ENCODE results near the gene MYBPC2. TPM values are rescaled to one million over a fixed set of nuclear protein-coding genes. Genes with fewer than 3 reads are reported as not detected.
A peak's percentile ranks its signal among the peaks of the same experiment; 100 is the strongest.

Gene MYBPC2
- polyA plus RNA-seq, 3 donors from 2014 or later: not detected

- H3K27ac Mint-ChIP-seq: peak within 1 kb of the TSS in 5 of 6 donors; percentile 39 to 81 (median 74)
- H3K4me3 Mint-ChIP-seq: peak within 1 kb of the TSS in 3 of 5 donors; percentile 43 to 51 (median 44)
- H3K9me3 Mint-ChIP-seq: no peaks in the 10 kb centered on the region
- H3K36me3 Mint-ChIP-seq: no peaks in the 10 kb centered on the region
- H3K4me1 Mint-ChIP-seq: peaks cover 14 to 18% of the 10 kb centered on the region in 2 donors
- no peak for DNase-seq
- peaks cover 5 to 10% (median 8%) of the 10 kb centered on the region in 3 donors for H3K27me3 Mint-ChIP-seq (ENCODE audit: low read depth in 3 of 3)
Observed at GRCh38 chr19:50513746-50514345, 81.2 kb downstream of the MYBPC2 start, which contains the start of gene ASPDH. Gene ASPDH (minus strand): TSS chr19:50513913. CDS start chr19:50513823, 90 bp downstream.

GRCh38 chr19:50514346-50515167 lies 81.9 kb downstream of the MYBPC2 start:
- H3K4me1 Mint-ChIP-seq: peaks cover 11 to 18% of the 10 kb centered on the region in 2 donors
- H3K27me3 Mint-ChIP-seq (ENCODE audit: low read depth in 3 of 3): peaks cover 7 to 10% (median 7%) of the 10 kb centered on the region in 3 donors
- H3K36me3 Mint-ChIP-seq: no peaks in the 10 kb centered on the region
- H3K9me3 Mint-ChIP-seq: no peaks in the 10 kb centered on the region
- peak overlapping the region in 2 of 5 donors; percentile 43 to 44 for H3K4me3 Mint-ChIP-seq
- DNase-seq: no peak
- peak overlapping the region in 3 of 6 donors; percentile 39 to 66 (median 45) for H3K27ac Mint-ChIP-seq

GRCh38 chr19:50515168-50515561 lies 82.5 kb downstream of the MYBPC2 start:
- no peaks in the 10 kb centered on the region for H3K9me3 Mint-ChIP-seq
- H3K36me3 Mint-ChIP-seq: no peaks in the 10 kb centered on the region
- no peak overlapping the region for H3K4me3 Mint-ChIP-seq
- H3K27me3 Mint-ChIP-seq (ENCODE audit: low read depth in 3 of 3): peaks cover 7 to 10% (median 7%) of the 10 kb centered on the region in 3 donors
- DNase-seq: no peak
- H3K4me1 Mint-ChIP-seq: peaks cover 11 to 18% of the 10 kb centered on the region in 2 donors
- no peak overlapping the region for H3K27ac Mint-ChIP-seq

Other genes with a start within 250 kb of the MYBPC2 start
- not detected for gene MYH14, start 229.3 kb upstream of the MYBPC2 start, polyA plus RNA-seq
- gene KCNC3, start 103.5 kb upstream of the MYBPC2 start, polyA plus RNA-seq: not detected
- gene NAPSA, start 67.3 kb upstream of the MYBPC2 start, polyA plus RNA-seq: 1 to 10 TPM in 1 of 3 donors, under 1 TPM in 1, not detected in 1; 0.50 to 2.2 TPM
- 10 to 100 TPM; 65.0 to 84.9 (median 68.8) TPM for gene NR1H2, start 56.4 kb upstream of the MYBPC2 start, polyA plus RNA-seq
- gene POLD1, start 48.5 kb upstream of the MYBPC2 start, polyA plus RNA-seq: 10 to 100 TPM; 14.5 to 24.8 (median 22.8) TPM
- gene SPIB, start 14.0 kb upstream of the MYBPC2 start, polyA plus RNA-seq: 1 to 10 TPM in 2 of 3 donors, under 1 TPM in 1; 0.38 to 1.6 (median 1.5) TPM
- gene EMC10, start 43.6 kb downstream of the MYBPC2 start, polyA plus RNA-seq: 10 to 100 TPM in 1 of 3 donors, 1 to 10 TPM in 2; 6.9 to 13.3 (median 9.5) TPM
- gene GARIN5A, start 44.0 kb downstream of the MYBPC2 start, polyA plus RNA-seq: 1 to 10 TPM in 1 of 3 donors, under 1 TPM in 2; 0.39 to 1.3 (median 0.68) TPM
- gene JOSD2, start 78.3 kb downstream of the MYBPC2 start, polyA plus RNA-seq: 10 to 100 TPM; 21.4 to 28.2 (median 26.1) TPM
- gene ASPDH, start 81.0 kb downstream of the MYBPC2 start, polyA plus RNA-seq: not detected
- not detected for gene LRRC4B, start 135.5 kb downstream of the MYBPC2 start, polyA plus RNA-seq
- gene SYT3, start 207.0 kb downstream of the MYBPC2 start, polyA plus RNA-seq: under 1 TPM in 1 of 3 donors, not detected in 2; 0.22 TPM
- gene C19orf81, start 216.6 kb downstream of the MYBPC2 start, polyA plus RNA-seq: 1 to 10 TPM in 1 of 3 donors, not detected in 2; 1.8 TPM